H9 (cell line): ENCODE data around the gene ZMAT5. TPM values are rescaled to one million over a fixed set of nuclear protein-coding genes. Genes with fewer than 3 reads are reported as not detected.

Experiments
- DNase-seq: peaks from one replicate; pipeline ENCODE4 v3.0.0-alpha.2; 2017
- H2AFZ ChIP-seq: one replicate; pipeline ENCODE4 v1.6.1; 2013; ENCODE audit warnings: mild to moderate bottlenecking, low read length, control low read depth, moderate library complexity
- H2AK5ac ChIP-seq: 2 replicates; pipeline ENCODE4 v1.6.1; 2013; ENCODE audit warnings: low read length, control low read depth, mixed read lengths; ENCODE audit not compliant: insufficient read length
- H2BK120ac ChIP-seq: one replicate; pipeline ENCODE4 v1.6.1; 2013; ENCODE audit warnings: low read depth, mild to moderate bottlenecking, low read length, control low read depth, inconsistent platforms; ENCODE audit not compliant: poor library complexity, severe bottlenecking
- H2BK12ac ChIP-seq: 2 replicates; pipeline ENCODE4 v1.6.1; 2013; ENCODE audit warnings: low read length, control low read depth, mixed read lengths, low read depth; ENCODE audit not compliant: insufficient read length
- H2BK15ac ChIP-seq: 2 replicates; pipeline ENCODE4 v1.6.1; 2013; ENCODE audit warnings: low read depth, low read length, control low read depth
- H2BK20ac ChIP-seq: one replicate; pipeline ENCODE4 v1.6.1; 2013; ENCODE audit warnings: low read depth, mild to moderate bottlenecking, low read length, control low read depth, inconsistent platforms; ENCODE audit not compliant: poor library complexity, severe bottlenecking
- H2BK5ac ChIP-seq: 2 replicates; pipeline ENCODE4 v1.6.1; 2013; ENCODE audit warnings: low read length, control low read depth, mixed read lengths; ENCODE audit not compliant: insufficient read length
- H3K14ac ChIP-seq: 2 replicates; pipeline ENCODE4 v1.6.1; 2013; ENCODE audit warnings: low read length, control low read depth; ENCODE audit not compliant: insufficient read depth
- H3K18ac ChIP-seq: 2 replicates; pipeline ENCODE4 v1.6.1; 2013; ENCODE audit warnings: low read depth, mild to moderate bottlenecking, mixed read lengths, low read length, control low read depth; ENCODE audit not compliant: insufficient read length
- H3K23ac ChIP-seq: 2 replicates; pipeline ENCODE4 v1.6.1; 2013; ENCODE audit warnings: low read length, control low read depth, mixed read lengths, low read depth; ENCODE audit not compliant: insufficient read length
- H3K23me2 ChIP-seq: 2 replicates; pipeline ENCODE4 v1.6.1; 2013; ENCODE audit warnings: low read depth, mild to moderate bottlenecking, mixed read lengths, low read length, control low read depth; ENCODE audit not compliant: insufficient read length, poor library complexity, severe bottlenecking
- H3K27ac ChIP-seq: 2 replicates; pipeline ENCODE4 v1.5.1; 2013; ENCODE audit warnings: low read length, control low read depth, mixed read lengths, low read depth; ENCODE audit not compliant: insufficient read length
- H3K27me3 ChIP-seq: 2 replicates; pipeline ENCODE4 v1.6.1; 2013; ENCODE audit warnings: low read length, control low read depth, inconsistent platforms; ENCODE audit not compliant: insufficient read depth
- H3K4ac ChIP-seq: 2 replicates; pipeline ENCODE4 v1.6.1; 2013; ENCODE audit warnings: low read depth, mild to moderate bottlenecking, control low read depth, inconsistent platforms, low read length, moderate library complexity
- H3K4me1 ChIP-seq: 2 replicates; pipeline ENCODE4 v1.6.1; 2013; ENCODE audit warnings: low read length, control low read depth, inconsistent platforms; ENCODE audit not compliant: insufficient read depth
- H3K4me2 ChIP-seq: 2 replicates; pipeline ENCODE4 v1.6.1; 2013; ENCODE audit warnings: low read length, control low read depth, mixed read lengths; ENCODE audit not compliant: insufficient read length, insufficient read depth
- H3K56ac ChIP-seq: 2 replicates; pipeline ENCODE4 v1.6.1; 2013; ENCODE audit warnings: low read depth, mild to moderate bottlenecking, mixed read lengths, low read length, control low read depth; ENCODE audit not compliant: insufficient read length
- H3K79me1 ChIP-seq: 2 replicates; pipeline ENCODE4 v1.6.1; 2013; ENCODE audit warnings: low read depth, mild to moderate bottlenecking, moderate library complexity, low read length, control low read depth, inconsistent platforms; ENCODE audit not compliant: insufficient read depth, poor library complexity, severe bottlenecking
- H3K79me2 ChIP-seq: 2 replicates; pipeline ENCODE4 v1.6.1; 2013; ENCODE audit warnings: low read length, control low read depth, inconsistent platforms; ENCODE audit not compliant: insufficient read depth
- H3K9ac ChIP-seq: 2 replicates; pipeline ENCODE4 v1.6.1; 2013; ENCODE audit warnings: low read length, control low read depth, mixed read lengths; ENCODE audit not compliant: insufficient read length; ENCODE audit errors: extremely low read depth
- H3K9me3 ChIP-seq: one replicate; pipeline ENCODE4 v1.6.1; 2013; ENCODE audit warnings: low read depth, low read length, inconsistent platforms; ENCODE audit not compliant: control insufficient read depth
- H3T11ph ChIP-seq: one replicate; pipeline ENCODE4 v1.6.1; 2013; ENCODE audit warnings: mild to moderate bottlenecking, low read length, control low read depth, inconsistent platforms
- H4K20me1 ChIP-seq: one replicate; pipeline ENCODE4 v1.6.1; 2013; ENCODE audit not compliant: control insufficient read depth, insufficient read length, insufficient read depth
- H4K5ac ChIP-seq: 2 replicates; pipeline ENCODE4 v1.6.1; 2013; ENCODE audit warnings: low read depth, mild to moderate bottlenecking, mixed read lengths, low read length, control low read depth; ENCODE audit not compliant: insufficient read length
- H4K8ac ChIP-seq: replicated peaks from 2 replicates; pipeline ENCODE4 v1.6.1; 2013; ENCODE audit warnings: low read length, control low read depth, mixed read lengths, low read depth; ENCODE audit not compliant: insufficient read length
- H4K91ac ChIP-seq: 2 replicates; pipeline ENCODE4 v1.6.1; 2013; ENCODE audit warnings: low read depth, mild to moderate bottlenecking, moderate library complexity, mixed read lengths, low read length, control low read depth; ENCODE audit not compliant: insufficient read length
- H3K27ac Mint-ChIP-seq, 3 experiments: 2 replicates in 2 of 3; 3 replicates in 1 of 3; pipeline ENCODE4 v1.8.0; 2020 to 2021; ENCODE audit warnings: mixed read lengths in 3 of 3, mild to moderate bottlenecking in 1 of 3, moderate library complexity in 1 of 3
- H3K27me3 Mint-ChIP-seq: 2 replicates; pipeline ENCODE4 v1.8.0; 2021; ENCODE audit warnings: low read depth, mild to moderate bottlenecking, moderate library complexity, mixed read lengths
- H3K36me3 Mint-ChIP-seq, 3 experiments: 2 replicates in 2 of 3; 3 replicates in 1 of 3; pipeline ENCODE4 v1.8.0; 2020 to 2021; ENCODE audit warnings: low read depth in 3 of 3, mixed read lengths in 3 of 3; ENCODE audit not compliant: insufficient read depth in 1 of 3
- H3K4me1 Mint-ChIP-seq, 2 experiments: 2 replicates each; pipeline ENCODE4 v1.8.0; 2020; ENCODE audit warnings: mixed read lengths in 2 of 2
- H3K4me3 Mint-ChIP-seq, 2 experiments: 2 replicates in 1 of 2; 3 replicates in 1 of 2; pipeline ENCODE4 v1.8.0; 2020 to 2021; ENCODE audit warnings: mild to moderate bottlenecking in 2 of 2, mixed read lengths in 2 of 2, moderate library complexity in 1 of 2
- H3K9me3 Mint-ChIP-seq, 2 experiments: 2 replicates in 1 of 2; 3 replicates in 1 of 2; pipeline ENCODE4 v1.8.0; 2020; ENCODE audit warnings: mild to moderate bottlenecking in 2 of 2, mixed read lengths in 2 of 2, moderate library complexity in 1 of 2
- CTCF ChIP-seq: fragments of 200-600 bp; sonication (generic); conservative IDR thresholded peaks from 3 replicates; pipeline ENCODE4 v1.8.0; 2021; ENCODE audit warnings: antibody characterized with exemption, mild to moderate bottlenecking
- WGBS: extraction: QIAGEN DNeasy Blood & Tissue Kit; methylation state at CpG from one replicate; pipeline ENCODE4 v1.1.7; 2013; ENCODE audit warnings: missing lambda C conversion rate, low lambda C conversion rate, mixed read lengths; ENCODE audit not compliant: insufficient read length; ENCODE audit errors: extremely low coverage; 5-methylcytosine and 5-hydroxymethylcytosine counted together
- total RNA-seq: library from RNA; stranded (reverse); gene quantifications from 2 replicates; pipeline ENCODE4 v1.2.1, GENCODE V29; 2021

Gene ZMAT5
- total RNA-seq, 1 experiment from 2014 or later: 13.9 TPM

GRCh38 chr22:29715705-29716104, 51.1 kb downstream of the ZMAT5 start:
- DNase-seq: no peak
- Histone ChIP-seq H4K91ac (no peak overlapping the region), H3T11ph (no peak overlapping the region), H3K23me2 (peaks cover 4% of the 10 kb centered on the region), H3K27ac (no peak overlapping the region), H2BK5ac (no peak overlapping the region), H4K8ac (no peak overlapping the region), H2BK20ac (no peak overlapping the region), H3K14ac (no peak overlapping the region), H3K79me1 (no peaks in the 10 kb centered on the region), H2BK120ac (no peak overlapping the region), H2AFZ (no peak overlapping the region), H3K56ac (no peak overlapping the region), H3K4me2 (no peak overlapping the region), H2BK15ac (no peak overlapping the region), H3K9me3 (no peaks in the 10 kb centered on the region), H3K23ac (no peak overlapping the region), H4K5ac (no peak overlapping the region), H2BK12ac (no peak overlapping the region), H2AK5ac (no peak overlapping the region), H3K9ac (no peak overlapping the region), H3K27me3 (peaks cover 15% of the 10 kb centered on the region; the same call in 1 of the 2 replicates), H4K20me1 (no peaks in the 10 kb centered on the region), H3K18ac (no peak overlapping the region), H3K4me1 (no peaks in the 10 kb centered on the region), H3K4ac (no peak overlapping the region), H3K79me2 (no peaks in the 10 kb centered on the region)
- Mint-ChIP-seq H3K4me3 (no peak overlapping the region), H3K4me1 (peaks cover 2 to 11% of the 10 kb centered on the region in 2 experiments; a peak in 2 of 4 replicates), H3K9me3 (no peaks in the 10 kb centered on the region; a peak in 1 of 5 replicates), H3K27ac (no peak overlapping the region), H3K36me3 (no peaks in the 10 kb centered on the region; a peak in 1 of 7 replicates), H3K27me3 (peaks cover 78% of the 10 kb centered on the region)
- no peak for TF ChIP-seq CTCF
- no CpG with 5 or more reads among the region's 5 CpGs for WGBS
